HG03558 (cell line): ENCODE results near the gene PI4KA.
"Not testable (repeated sequence)": the region's sequence is repeated elsewhere in the genome, so short reads cannot be mapped to it uniquely, and the experiment has no call there.

Source experiments
- ATAC-seq: cut with Tn5 transposase; IDR thresholded peaks from one replicate; pipeline ENCODE4 v1.9.1; 2021; ENCODE audit warnings: moderate number of reproducible peaks; ENCODE audit not compliant: unreplicated experiment; ENCODE audit errors: extremely low read depth

PI4KA gene

GRCh38 chr22:20821717-20822239 is 36.8 kb downstream of the PI4KA start:
- not testable (repeated sequence) for ATAC-seq

DNA sequence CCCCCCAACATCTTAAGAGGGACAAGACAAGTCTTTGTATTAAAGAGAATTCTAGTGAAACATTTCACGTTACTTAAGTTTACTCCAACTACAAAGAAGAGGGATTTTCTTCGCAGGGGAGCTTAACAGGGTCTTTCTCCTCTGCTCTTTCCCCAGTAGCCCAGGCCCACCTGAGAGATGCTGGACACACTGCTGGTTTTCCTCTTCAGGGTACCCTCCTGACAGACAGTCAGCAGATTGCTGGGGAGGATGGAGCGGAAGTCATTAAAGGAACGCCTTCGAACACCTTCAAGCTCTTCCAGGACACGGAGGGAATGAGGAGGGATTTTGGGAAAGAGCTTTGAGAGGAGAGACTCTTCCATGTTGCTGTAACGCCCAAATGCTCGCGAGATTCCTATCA is 39.1 kb downstream of the PI4KA start:
- no peak for ATAC-seq

GRCh38 chr22:20818471-20818870 is 40.1 kb downstream of the PI4KA start:
- ATAC-seq, result no peak

GRCh38 chr22:20816559-20816958 is 42.1 kb downstream of the PI4KA start:
- no peak for ATAC-seq

GRCh38 chr22:20815477-20816050 is 43.0 kb downstream of the PI4KA start:
- no peak for ATAC-seq

GRCh38 chr22:20814221-20814808 is 44.3 kb downstream of the PI4KA start:
- ATAC-seq, result no peak

GRCh38 chr22:20813056-20813455 is 45.6 kb downstream of the PI4KA start:
- ATAC-seq, result no peak

DNA sequence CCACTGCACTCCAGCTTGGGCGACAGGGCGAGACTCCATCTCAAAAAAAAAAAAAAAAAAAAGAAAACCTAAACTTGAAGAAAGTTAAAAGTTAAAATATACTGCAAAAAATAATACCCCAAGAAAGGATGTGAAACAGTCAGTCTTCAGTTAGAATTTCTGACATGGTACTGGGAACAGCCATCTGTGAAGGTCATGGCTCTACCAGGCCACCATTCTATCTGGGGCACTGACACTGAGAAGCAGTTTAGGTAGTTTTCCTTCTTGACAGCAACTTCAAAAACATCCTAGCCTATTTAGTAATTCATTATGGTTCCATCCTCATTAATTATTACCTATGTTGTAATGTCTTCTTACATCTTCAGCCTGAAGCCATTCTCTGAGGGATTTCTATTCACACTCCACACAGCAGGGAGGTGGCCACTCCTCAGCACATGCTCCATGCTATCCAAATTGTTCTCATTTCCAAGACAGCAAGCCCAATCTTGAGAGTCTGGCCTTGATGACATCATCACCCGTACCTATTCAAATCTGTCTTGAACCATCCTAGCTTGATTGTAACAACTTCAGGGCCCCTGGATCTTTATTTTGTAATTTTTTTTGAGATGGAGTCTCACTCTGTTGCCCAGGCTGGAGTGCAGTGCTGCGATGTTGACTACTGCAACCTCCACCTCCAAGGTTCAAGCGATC is 46.5 kb downstream of the PI4KA start:
- no peak for ATAC-seq

DNA sequence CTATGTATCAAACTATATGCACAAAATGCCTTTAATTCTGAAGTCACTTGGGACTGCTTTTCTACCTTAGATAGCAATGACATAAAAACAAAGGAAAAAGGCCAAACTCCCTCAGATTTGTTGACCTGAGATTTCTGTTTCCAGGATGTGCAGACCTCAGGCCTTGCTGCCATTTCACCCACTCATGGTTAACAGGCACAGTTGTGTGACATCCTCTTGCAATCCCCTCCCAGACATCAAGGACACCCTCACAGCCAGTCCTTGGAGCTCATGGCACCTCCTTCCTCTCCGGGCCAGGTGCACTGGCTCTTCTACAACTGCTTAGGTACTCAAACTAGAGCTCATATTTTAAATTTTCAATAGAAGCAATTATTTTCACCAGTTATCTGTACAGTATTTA is 47.4 kb downstream of the PI4KA start:
- no peak for ATAC-seq

DNA sequence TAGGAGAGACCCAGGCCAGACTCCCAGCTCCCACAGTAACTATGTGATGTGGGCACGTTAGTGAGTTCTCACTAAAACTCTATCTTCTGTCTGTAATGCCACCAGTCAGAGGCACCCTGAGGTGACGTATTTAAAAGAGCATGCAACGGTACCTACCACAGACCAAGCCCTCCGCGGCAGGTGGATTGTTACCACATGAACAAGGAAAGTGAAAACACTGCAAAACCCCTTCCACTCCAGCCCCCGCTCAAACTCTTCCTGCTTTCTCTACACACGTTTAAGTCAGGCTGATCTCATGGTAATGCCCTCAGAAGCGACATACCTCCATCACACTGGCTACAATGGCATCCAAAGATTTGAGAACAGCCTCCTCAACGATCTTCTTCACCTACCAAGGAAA is 48.0 kb downstream of the PI4KA start:
- ATAC-seq, result no peak

GRCh38 chr22:20809538-20810185 is 48.9 kb downstream of the PI4KA start:
- ATAC-seq, result no peak

DNA sequence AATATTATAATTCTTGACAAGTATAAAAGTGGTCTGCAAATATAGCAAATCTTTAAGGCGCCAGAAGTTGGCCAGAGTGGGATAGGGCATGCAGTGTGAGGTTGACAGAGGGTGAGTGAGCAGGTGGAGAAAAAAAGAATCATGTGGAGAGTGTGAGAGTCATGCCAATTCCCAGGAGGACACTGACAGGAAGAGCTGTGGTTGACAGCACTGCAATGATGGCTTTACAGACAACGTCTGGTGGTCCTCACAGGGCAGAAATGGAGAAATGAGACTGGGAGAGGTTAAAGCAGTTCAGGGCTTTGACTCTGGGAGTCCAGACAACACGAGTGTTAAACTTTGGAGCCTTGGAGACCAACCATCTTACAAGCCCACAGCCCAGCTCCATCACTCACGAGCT is 49.8 kb downstream of the PI4KA start:
- ATAC-seq, result no peak

DNA sequence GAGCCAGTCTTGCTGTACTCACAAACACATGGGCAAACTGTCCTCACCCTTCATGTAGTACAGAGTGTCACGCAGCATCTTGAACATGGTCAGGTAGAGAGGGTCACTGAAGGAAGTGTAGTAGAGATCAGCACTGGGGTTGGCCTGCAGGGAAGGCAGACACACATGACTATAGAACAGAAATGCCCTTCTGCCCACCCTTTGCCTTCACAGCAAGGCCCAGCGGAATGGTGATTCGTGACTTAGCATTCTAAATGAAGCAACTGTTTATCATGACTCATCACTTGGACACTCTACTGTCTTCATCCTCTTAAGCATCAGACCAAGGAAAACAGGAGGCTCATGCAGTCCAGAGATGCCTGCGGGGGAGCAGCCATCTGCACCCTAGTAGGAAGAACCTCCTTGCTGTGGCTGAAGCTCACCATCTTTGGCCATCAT is 51.3 kb downstream of the PI4KA start:
- no peak for ATAC-seq

DNA sequence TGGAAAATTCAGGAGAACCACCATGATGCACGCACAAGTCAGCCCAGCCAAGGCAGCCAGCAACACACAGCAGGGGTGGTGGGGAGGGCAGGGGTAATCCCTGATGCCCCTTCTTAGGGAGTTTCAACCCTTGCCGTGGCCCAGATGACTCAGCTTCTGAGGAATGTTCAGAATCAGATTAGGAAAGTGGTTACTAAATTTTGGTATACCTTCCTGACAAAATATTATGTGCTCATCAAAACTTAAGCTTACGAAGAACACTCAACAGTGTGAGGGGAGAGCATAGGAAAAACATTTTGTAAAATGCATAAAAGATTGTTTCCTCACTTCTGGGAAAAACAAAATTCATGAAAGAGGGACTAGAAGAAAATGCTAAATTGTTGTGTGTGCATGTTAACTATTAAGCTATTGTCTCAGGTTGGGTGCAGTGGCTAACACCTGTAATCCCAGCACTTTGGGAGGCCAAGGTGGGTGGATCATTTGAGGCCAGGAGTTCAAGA is 52.6 kb downstream of the PI4KA start:
- ATAC-seq, result no peak

GRCh38 chr22:20804650-20805049 is 54.0 kb downstream of the PI4KA start:
- ATAC-seq, result no peak

- ATAC-seq, result no peak
Measured at GRCh38 chr22:20803696-20804324, 54.8 kb downstream of the PI4KA start.

GRCh38 chr22:20802922-20803553 is 55.6 kb downstream of the PI4KA start:
- no peak for ATAC-seq

DNA sequence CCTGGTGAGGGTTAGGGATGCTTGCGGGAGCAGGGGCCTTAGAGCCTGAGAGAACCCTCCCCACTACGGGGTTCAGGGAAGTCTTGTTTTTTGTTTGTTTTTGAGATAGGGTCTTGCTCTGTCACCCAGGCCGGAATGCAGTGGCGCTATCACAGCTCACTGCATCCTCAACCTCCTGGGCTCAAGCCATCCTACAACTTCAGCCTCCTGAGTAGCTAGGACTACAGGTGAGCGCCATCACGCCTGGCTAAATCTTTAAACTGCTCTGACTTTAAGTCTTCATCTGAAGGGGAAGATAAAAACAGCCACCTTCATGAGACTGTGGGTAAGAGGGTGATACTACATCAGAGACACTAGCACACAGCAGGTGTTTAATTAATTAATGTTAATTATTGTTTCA is 56.2 kb downstream of the PI4KA start:
- no peak for ATAC-seq

- no peak for ATAC-seq
Measured at GRCh38 chr22:20799449-20799848, 59.2 kb downstream of the PI4KA start.

DNA sequence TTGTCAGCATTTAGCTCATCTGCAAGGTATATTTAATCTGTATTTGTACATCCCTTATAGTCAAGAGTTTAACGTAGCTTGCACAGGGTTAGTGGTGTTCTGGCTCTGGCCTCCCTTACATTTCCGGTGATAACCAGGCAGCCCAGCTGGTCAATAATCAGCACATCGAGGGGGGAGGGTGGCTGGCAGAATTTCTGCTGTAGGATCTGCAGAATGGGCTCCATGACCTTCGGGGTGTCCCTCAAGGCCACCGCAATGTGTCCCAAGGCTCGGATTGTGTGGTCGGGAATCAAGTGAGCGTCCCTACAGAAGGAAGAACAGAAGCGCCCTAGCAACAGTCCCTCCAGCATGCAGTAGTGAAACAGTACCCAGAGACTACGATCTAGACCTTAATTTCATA is 59.6 kb downstream of the PI4KA start:
- ATAC-seq, result no peak
